GM10847 (cell line): Measurements from ENCODE around the gene LYVE1.
A peak's percentile ranks its signal among the peaks of the same experiment; 100 is the strongest.

ENCODE experiments used
- POLR2A ChIP-seq: IDR thresholded peaks from 2 replicates; pipeline ENCODE4 v1.6.1; 2011; ENCODE audit not compliant: insufficient read length; ENCODE audit errors: extremely low read depth

The LYVE1 gene

GRCh38 chr11:10544491-10545465 is 23.7 kb downstream of the LYVE1 start:
- no peak for TF ChIP-seq POLR2A

DNA sequence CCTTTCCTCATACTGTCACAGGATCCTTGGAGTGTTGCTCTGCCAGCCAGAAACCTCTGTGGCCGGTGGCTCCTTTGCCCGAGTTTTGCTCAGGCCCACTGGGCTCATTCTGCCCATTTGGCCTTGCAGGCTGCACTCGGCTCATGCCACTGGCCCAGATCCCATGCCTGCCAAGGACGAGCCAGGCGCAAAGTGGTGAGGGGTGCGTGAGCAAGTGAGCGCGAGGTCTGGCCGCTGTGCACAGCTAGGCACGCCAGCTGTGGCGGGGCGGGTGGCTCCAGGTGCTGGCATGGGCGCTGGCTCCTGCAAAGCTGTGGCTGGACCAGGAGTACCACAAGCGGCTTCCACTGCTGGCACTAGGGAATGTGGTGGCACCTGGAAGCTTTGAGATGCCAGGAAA is 24.7 kb downstream of the LYVE1 start:
- no peak for TF ChIP-seq POLR2A

DNA sequence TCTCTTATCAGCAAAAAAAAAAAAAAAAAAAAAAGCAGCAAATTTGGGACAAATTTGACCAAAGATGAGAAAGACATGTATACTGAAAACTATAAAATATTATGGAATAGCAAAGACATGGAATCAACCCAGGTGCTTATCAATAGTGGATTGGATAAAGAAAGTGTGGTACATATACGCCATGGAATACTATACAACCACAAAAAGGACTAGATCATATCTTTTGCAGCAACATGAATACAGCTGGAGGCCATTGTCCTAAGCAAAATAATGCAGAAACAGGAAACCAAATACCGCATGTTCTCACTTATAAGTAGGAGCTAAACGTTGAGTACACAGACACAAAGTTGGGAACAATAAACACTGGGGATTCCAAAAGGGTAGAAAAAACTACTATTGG is 25.7 kb downstream of the LYVE1 start:
- TF ChIP-seq POLR2A: no peak

- TF ChIP-seq POLR2A: no peak
Measured at GRCh38 chr11:10541561-10541930, 26.9 kb downstream of the LYVE1 start.

DNA sequence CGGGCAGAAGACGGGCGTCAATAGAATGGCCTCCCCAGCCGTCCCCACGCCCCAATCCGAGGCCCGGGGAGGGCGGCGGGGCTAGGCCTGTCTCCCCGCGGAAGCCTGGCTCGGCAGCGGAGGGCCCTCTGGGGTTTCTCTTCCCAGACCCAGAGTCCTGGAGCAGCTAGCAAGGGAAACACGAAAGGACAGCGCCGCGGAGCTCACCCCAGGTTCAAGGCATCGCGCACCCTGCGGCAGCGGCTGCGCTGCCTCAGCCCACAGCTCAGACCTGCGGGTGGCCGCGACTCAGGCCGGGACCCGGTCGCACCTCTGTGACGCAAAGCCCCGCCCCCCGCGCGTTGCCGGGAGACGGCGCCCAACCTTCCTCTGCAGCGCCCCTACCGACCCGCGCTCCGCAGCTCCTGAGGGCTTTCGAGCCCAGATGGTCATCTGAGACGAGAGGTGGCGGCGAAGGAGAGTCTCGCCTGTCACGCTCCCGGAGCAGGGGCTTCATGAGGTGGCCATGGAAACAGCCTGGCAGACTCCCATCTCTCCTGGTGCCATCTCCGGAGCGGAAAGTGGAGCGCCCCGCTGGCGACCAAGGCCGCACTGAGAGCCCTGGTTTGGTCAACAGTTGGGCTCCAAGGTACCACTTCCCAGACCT is 27.4 kb downstream of the LYVE1 start, which contains the start of gene RNF141:
Gene RNF141 (minus strand): TSS at position 273 of the 646 bp plus-strand sequence. CDS start 7,029 bp downstream, outside the sequence.
- peak; percentile 90 for TF ChIP-seq POLR2A

DNA sequence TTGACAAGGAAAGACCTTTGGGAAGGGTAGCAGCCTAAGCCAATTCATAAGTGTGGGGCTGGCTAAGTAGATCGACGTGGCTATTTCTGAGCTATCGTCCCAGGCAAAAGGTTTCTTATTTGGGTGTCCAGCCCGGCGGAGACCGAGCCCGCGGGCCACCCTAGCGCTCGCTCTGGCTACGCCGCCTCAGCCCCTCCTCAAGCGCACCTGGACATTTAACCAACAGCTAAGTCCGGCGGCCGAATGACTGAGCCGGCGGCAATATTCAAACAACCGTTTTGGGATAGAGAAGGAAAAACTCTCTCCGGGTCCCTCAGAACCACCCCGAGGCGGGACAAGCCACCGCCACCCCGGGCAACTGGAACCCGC is 27.9 kb downstream of the LYVE1 start:
- no peak for TF ChIP-seq POLR2A

- no peak for TF ChIP-seq POLR2A
Measured at GRCh38 chr11:10539339-10539738, 29.1 kb downstream of the LYVE1 start.

DNA sequence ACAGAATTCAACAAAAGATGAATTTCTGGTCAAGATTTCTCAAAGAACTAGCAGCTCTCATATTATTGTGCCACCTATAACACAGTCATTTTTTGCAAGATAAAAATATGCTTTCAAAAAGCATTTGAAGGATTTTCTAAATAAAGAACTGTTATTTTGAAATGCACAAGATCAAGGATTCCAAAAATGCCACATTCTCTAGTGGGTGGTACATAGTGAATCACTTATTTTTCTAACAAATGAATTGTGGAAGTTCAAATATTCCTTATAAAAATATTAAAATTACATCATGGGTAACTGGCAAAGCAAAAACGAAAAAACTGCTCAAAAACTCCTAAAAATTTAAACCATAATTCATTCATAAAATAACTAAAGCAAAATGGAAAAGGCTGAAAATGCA is 29.5 kb downstream of the LYVE1 start:
- TF ChIP-seq POLR2A: no peak

DNA sequence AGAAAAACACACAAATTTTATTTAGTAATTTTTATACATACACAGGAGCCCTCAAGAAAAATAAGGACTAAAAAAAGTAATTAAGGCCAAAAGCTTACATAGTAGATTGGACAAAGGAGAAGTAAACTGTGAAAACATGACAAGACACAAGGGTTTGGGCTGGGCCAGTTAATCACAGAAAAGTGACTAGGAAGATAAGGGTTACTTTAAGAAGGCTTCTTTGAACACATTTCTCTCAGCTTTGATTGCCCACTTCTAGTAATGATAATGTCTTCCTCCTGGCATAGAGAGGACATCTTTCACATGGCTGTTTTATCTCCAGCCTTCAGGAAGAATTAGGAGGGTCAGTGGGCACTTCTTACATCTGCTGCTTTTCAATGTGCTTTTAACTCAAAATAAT is 30.9 kb downstream of the LYVE1 start:
- TF ChIP-seq POLR2A: no peak

DNA sequence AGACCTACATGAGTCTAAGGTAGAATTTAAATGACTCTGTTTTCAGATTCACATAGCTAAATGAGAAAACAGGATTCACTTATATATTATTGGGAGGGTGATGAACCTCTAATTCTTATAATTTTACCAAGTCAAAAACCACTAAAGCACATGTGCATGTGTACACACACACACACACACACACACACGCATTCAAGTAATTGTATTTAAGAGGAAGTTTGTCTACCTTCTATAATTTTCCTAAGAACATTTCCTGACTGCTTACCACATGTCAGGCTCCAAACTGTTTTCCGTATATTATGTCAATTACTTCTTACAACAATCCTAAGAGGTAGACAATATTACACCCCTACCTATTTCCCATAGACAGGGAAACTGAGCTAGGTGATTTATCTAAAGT is 34.1 kb downstream of the LYVE1 start:
- TF ChIP-seq POLR2A: no peak

- TF ChIP-seq POLR2A: no peak
Measured at GRCh38 chr11:10533323-10533722, 35.1 kb downstream of the LYVE1 start.

DNA sequence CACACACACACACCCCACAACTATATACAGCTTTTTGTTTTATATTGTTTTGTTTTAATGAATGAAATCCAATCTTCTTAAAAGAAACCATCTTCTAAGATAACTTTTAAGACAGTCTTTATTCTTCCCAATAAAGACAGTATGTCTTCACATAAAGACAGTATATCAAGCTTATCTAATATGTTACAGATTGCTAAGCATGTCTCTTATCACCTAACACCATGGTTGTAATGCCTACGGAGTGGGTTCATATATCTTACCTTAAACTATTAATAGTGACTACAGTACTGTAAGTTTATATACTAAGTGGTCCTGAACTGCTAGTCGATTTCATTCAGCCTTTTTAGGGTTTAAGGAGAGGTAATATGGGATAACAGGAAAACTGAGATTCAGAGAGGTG is 35.9 kb downstream of the LYVE1 start:
- TF ChIP-seq POLR2A: no peak

DNA sequence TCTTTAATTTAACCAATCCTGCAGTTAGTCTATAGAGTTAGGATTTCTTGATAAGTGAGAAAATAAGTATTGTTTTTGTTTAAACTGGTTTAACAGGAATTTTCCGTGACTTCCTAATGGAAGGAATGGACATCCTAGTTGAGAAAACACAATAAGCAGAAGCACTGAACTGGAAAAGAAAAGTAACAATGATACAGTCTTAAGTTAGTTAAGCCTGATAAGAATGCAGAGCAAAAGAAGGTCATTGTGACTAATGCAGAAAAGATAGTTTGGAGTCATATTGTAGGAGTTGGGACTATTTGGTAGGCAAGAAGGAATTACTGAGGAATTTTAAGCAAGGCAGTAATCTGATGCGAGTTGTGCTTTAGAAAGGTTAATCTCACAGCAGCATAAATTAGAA is 39.2 kb downstream of the LYVE1 start:
- no peak for TF ChIP-seq POLR2A

DNA sequence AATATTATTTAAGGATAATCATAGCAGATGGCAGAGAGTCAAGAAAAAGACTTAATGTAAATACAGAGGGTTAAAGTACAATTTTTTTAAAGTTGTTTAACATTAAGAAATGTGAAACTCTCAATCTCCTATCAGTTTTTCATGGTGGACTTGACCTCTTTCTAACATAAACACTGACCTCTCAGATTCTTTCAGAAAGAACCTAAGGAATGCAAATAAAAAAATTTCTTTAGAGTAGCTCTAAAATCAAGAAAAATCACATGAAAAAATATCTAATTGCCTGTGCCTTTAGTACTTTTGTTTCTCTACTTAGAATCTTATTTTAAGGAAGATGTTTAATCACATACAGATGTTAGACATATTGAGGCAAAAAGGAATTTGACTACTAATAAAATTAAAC is 40.3 kb downstream of the LYVE1 start:
- TF ChIP-seq POLR2A: no peak

DNA sequence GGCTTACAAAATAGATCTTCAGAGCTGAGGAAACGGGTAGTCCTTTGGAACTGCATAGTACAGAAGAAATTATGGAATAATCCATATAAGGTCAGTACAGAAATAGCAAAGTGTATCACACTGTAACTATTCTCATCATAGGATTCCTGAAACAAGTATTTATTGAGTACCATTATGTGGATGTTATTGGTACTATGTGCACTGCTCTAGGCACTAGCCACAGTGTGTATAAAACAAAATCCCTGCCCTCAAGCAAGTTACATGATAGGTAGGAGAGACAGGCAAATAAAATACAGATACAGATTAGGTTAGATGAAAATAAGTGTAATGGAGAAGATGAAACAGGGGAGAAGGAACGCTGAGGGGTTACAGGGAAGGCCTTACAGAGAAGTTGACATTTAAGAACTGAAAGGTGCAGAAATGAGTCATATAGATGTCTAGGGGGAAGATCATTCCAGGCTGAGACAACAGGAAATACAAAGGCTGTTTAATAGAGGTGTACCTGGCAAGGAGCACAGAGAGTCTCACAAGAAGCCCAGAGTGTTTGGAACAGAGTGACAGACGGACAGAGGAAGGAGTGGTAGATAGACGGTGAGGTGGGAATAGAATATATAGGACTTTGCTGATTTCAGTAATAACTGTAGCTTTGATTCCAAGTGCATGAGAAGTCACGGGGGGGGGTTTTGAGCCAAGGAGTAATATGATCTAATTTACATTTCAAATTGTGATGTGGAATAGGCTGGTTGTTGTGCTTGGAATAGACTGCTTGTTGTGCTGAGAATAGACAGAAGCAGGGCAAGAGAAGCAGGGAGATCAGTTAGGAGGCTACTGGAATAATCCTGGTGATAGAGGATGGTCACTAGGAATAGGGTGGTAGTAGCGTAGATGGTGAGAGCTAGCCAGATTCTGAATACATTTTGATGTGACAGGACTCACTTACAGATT is 41.2 kb downstream of the LYVE1 start:
- TF ChIP-seq POLR2A: no peak
